Bone marrow (tissue), 2 donors: Measurements from ENCODE around the gene NTNG2.
A peak's percentile ranks its signal among the peaks of the same experiment; 100 is the strongest.
"Not testable (repeated sequence)": the region's sequence is repeated elsewhere in the genome, so short reads cannot be mapped to it uniquely, and the experiment has no call there.

ENCODE experiments used
- DNase-seq, 2 donors: peaks; one replicate each; lab custom pipeline; 2025; lab: John Stamatoyannopoulos, UW

The NTNG2 gene

GRCh38 chr9:132266017-132266416, 104.2 kb downstream of the NTNG2 start:
- no peak for DNase-seq

GRCh38 chr9:132267660-132268059, 105.8 kb downstream of the NTNG2 start:
- no peak for DNase-seq

GRCh38 chr9:132268725-132269352, 107.0 kb downstream of the NTNG2 start:
- DNase-seq: peak in 1 of 2 donors; percentile 48

- DNase-seq: not testable (repeated sequence)
Observed at GRCh38 chr9:132269704-132270516, 108.1 kb downstream of the NTNG2 start.

GRCh38 chr9:132274861-132275260, 113.0 kb downstream of the NTNG2 start:
- no peak for DNase-seq

- no peak for DNase-seq
Observed at GRCh38 chr9:132283165-132283564, 121.3 kb downstream of the NTNG2 start.

- no peak for DNase-seq
Observed at GRCh38 chr9:132283863-132284262, 122.0 kb downstream of the NTNG2 start.

GRCh38 chr9:132287256-132287760, 125.5 kb downstream of the NTNG2 start:
- DNase-seq: no peak

- no peak for DNase-seq
Observed at GRCh38 chr9:132288361-132288760, 126.5 kb downstream of the NTNG2 start.

- DNase-seq: no peak
Observed at GRCh38 chr9:132288966-132289365, 127.1 kb downstream of the NTNG2 start.

GRCh38 chr9:132293145-132293721, 131.4 kb downstream of the NTNG2 start:
- DNase-seq: peak in 1 of 2 donors; percentile 56
